Measurements from ENCODE around the gene XAGE5. TPM values are rescaled to one million over a fixed set of nuclear protein-coding genes. Genes with fewer than 3 reads are reported as not detected.
"Not testable (repeated sequence)": the region's sequence is repeated elsewhere in the genome, so short reads cannot be mapped to it uniquely, and the experiment has no call there.

Gene XAGE5
- not detected in 2 replicates for total RNA-seq (2022)
- not detected for Bru-seq, nascent RNA
- not detected for BruChase-seq, experiment 1, labeled RNA remaining after a 6-hour chase
- BruChase-seq, experiment 2, labeled RNA remaining after a 2-hour chase = not detected
- long read RNA-seq = 0 reads

DNA sequence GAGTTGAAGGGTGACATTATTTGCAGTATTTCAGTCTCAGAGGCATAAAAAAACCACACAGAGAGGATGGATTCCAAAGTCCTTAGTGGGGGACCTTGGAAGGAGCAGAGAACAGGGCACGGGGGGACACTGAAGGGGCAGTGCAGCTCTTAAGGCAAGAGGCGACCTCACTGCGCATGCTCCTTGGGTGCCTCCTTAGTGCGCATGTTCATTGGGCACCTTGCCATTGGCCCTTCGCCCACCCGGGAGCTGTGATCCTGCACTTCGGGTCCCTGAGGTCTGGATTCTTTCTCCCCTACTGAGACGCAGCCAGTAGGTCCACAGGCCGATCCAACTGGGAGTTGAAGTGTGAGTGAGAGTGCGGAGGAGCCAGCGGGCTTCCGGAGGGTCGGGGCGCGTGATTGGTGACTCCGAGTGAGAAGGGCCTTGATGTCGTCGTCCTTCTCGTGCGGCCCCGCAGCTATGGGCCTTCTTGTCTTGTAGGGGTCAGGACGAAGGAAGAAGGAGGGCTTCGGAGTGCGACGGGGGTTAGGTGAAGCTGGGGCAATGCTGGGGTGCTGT, at the start of gene XAGE5:
XAGE5 (plus strand) TSS at position 223 of the 561 bp plus-strand sequence. CDS start 1,280 bp downstream, outside the sequence.
- Mint-ChIP-seq H3K4me1 (ENCODE audit: low read depth, unreplicated experiment) (no peaks in the 10 kb centered on the region), H3K4me3 (ENCODE audit: low read depth, unreplicated experiment) (no peak within 1 kb of the TSS), H3K9me3 (ENCODE audit: low read depth, unreplicated experiment) (no peaks in the 10 kb centered on the region), H3K27ac (ENCODE audit: unreplicated experiment) (no peak within 1 kb of the TSS), H3K27me3 (ENCODE audit: unreplicated experiment) (peaks cover 11% of the 10 kb centered on the region), H3K36me3 (ENCODE audit: insufficient read depth, unreplicated experiment) (no peaks in the 10 kb centered on the region)
- TF ChIP-seq, protein P1, sequence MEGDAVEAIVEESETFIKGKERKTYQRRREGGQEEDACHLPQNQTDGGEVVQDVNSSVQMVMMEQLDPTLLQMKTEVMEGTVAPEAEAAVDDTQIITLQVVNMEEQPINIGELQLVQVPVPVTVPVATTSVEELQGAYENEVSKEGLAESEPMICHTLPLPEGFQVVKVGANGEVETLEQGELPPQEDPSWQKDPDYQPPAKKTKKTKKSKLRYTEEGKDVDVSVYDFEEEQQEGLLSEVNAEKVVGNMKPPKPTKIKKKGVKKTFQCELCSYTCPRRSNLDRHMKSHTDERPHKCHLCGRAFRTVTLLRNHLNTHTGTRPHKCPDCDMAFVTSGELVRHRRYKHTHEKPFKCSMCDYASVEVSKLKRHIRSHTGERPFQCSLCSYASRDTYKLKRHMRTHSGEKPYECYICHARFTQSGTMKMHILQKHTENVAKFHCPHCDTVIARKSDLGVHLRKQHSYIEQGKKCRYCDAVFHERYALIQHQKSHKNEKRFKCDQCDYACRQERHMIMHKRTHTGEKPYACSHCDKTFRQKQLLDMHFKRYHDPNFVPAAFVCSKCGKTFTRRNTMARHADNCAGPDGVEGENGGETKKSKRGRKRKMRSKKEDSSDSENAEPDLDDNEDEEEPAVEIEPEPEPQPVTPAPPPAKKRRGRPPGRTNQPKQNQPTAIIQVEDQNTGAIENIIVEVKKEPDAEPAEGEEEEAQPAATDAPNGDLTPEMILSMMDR (IDR thresholded peaks at IDR 0.05; ENCODE audit: unreplicated experiment) = no peak
- CTCF ChIA-PET = no interaction called here
- BruUV-seq (replicated peaks) = no TSS peak
- intact Hi-C loops (cut with micrococcal nuclease; ENCODE audit: unreplicated experiment) = no loop called here
- no peak for DNase-seq

- intact Hi-C loops (cut with micrococcal nuclease; ENCODE audit: unreplicated experiment); H3K36me3 Mint-ChIP-seq (ENCODE audit: insufficient read depth, unreplicated experiment); CTCF ChIA-PET; H3K27ac Mint-ChIP-seq (ENCODE audit: unreplicated experiment); BruUV-seq (replicated peaks); H3K27me3 Mint-ChIP-seq (ENCODE audit: unreplicated experiment); H3K4me3 Mint-ChIP-seq (ENCODE audit: low read depth, unreplicated experiment); H3K9me3 Mint-ChIP-seq (ENCODE audit: low read depth, unreplicated experiment); DNase-seq; H3K4me1 Mint-ChIP-seq (ENCODE audit: low read depth, unreplicated experiment): not testable (repeated sequence)
Observed at GRCh38 chrX:52765983-52766382, 45.1 kb upstream of the XAGE5 start.

- H3K4me1 Mint-ChIP-seq (ENCODE audit: low read depth, unreplicated experiment); H3K27me3 Mint-ChIP-seq (ENCODE audit: unreplicated experiment); CTCF ChIA-PET; BruUV-seq (replicated peaks); H3K9me3 Mint-ChIP-seq (ENCODE audit: low read depth, unreplicated experiment); intact Hi-C loops (cut with micrococcal nuclease; ENCODE audit: unreplicated experiment); DNase-seq; H3K27ac Mint-ChIP-seq (ENCODE audit: unreplicated experiment); H3K36me3 Mint-ChIP-seq (ENCODE audit: insufficient read depth, unreplicated experiment); H3K4me3 Mint-ChIP-seq (ENCODE audit: low read depth, unreplicated experiment): not testable (repeated sequence)
Observed at GRCh38 chrX:52773504-52773903, 37.6 kb upstream of the XAGE5 start.

DNA sequence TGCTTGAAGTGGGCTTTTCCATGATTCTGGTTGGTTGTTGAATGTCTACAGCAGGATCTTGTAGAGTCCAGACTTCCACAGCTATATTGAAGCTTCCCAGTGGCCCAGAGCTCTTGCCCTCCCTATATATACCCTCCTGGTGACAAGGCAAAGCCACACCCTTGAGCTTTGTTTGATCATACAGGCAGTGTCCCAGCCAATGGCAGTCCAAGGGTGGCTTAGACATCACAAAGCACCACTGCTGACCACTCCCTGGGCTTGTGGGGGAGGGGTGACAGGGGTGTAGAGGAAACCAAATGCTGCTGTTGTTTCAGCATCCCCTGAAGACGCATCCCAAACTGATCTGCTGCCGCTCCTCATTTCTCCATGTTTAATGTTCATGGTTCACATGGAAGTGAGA, 13.8 kb upstream of the XAGE5 start, which contains the start of gene SPANXN5:
SPANXN5 (minus strand) TSS at position 101 of the 400 bp plus-strand sequence; CDS start at position 22, 79 bp downstream.
- intact Hi-C loops (cut with micrococcal nuclease; ENCODE audit: unreplicated experiment); H3K4me3 Mint-ChIP-seq (ENCODE audit: low read depth, unreplicated experiment); H3K27ac Mint-ChIP-seq (ENCODE audit: unreplicated experiment); H3K4me1 Mint-ChIP-seq (ENCODE audit: low read depth, unreplicated experiment); H3K36me3 Mint-ChIP-seq (ENCODE audit: insufficient read depth, unreplicated experiment); DNase-seq; CTCF ChIA-PET; BruUV-seq (replicated peaks); H3K9me3 Mint-ChIP-seq (ENCODE audit: low read depth, unreplicated experiment): not testable (repeated sequence)
- H3K27me3 Mint-ChIP-seq (ENCODE audit: unreplicated experiment) = peaks cover 35% of the 10 kb centered on the region

DNA sequence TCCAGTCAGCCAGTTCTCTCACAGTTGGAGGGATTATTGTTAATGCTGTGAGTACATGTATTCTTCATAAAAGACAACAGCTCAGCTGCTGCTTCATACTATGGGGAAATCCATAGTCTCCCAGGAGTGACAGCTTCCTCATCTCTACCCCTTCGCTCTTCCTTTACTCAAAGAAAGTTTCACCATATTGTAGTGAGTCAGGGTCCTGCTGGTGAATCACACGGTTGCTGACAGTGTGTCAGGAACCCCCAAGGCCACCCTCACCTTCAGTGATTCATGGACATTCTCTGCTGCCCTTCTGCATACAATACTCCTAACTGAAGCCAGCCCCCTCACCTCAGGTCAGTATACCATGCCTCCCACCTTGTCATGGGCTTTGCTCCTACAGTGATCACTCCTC, 6.2 kb upstream of the XAGE5 start:
- DNase-seq; H3K4me3 Mint-ChIP-seq (ENCODE audit: low read depth, unreplicated experiment); intact Hi-C loops (cut with micrococcal nuclease; ENCODE audit: unreplicated experiment); H3K9me3 Mint-ChIP-seq (ENCODE audit: low read depth, unreplicated experiment); H3K36me3 Mint-ChIP-seq (ENCODE audit: insufficient read depth, unreplicated experiment); BruUV-seq (replicated peaks); H3K4me1 Mint-ChIP-seq (ENCODE audit: low read depth, unreplicated experiment); CTCF ChIA-PET; H3K27ac Mint-ChIP-seq (ENCODE audit: unreplicated experiment): not testable (repeated sequence)
- H3K27me3 Mint-ChIP-seq (ENCODE audit: unreplicated experiment) = peaks cover 28% of the 10 kb centered on the region

- BruUV-seq (replicated peaks) = no TSS peak
- H3K36me3 Mint-ChIP-seq (ENCODE audit: insufficient read depth, unreplicated experiment) = no peaks in the 10 kb centered on the region
- H3K4me1 Mint-ChIP-seq (ENCODE audit: low read depth, unreplicated experiment) = no peaks in the 10 kb centered on the region
- H3K27ac Mint-ChIP-seq (ENCODE audit: unreplicated experiment) = no peak overlapping the region
- intact Hi-C loops (cut with micrococcal nuclease; ENCODE audit: unreplicated experiment) = no loop called here
- no peak for DNase-seq
- CTCF ChIA-PET = no interaction called here
- no peak overlapping the region for H3K4me3 Mint-ChIP-seq (ENCODE audit: low read depth, unreplicated experiment)
- no peaks in the 10 kb centered on the region for H3K9me3 Mint-ChIP-seq (ENCODE audit: low read depth, unreplicated experiment)
- TF ChIP-seq, protein P1 (IDR thresholded peaks at IDR 0.05; ENCODE audit: unreplicated experiment) = no peak
- no peaks in the 10 kb centered on the region for H3K27me3 Mint-ChIP-seq (ENCODE audit: unreplicated experiment)
Observed at GRCh38 chrX:52819788-52820187, 8.7 kb downstream of the XAGE5 start.
